OCI-LY1 (cell line): Measurements from ENCODE around the gene GLT8D1.

Source experiments
- CTCF ChIP-seq: fragments of 200-600 bp; sonication (generic), shearing (Covaris generic); IDR thresholded peaks from 2 replicates; pipeline ENCODE4 v1.5.1; 2017; ENCODE audit warnings: mild to moderate bottlenecking, antibody characterized with exemption, low read length, moderate library complexity, mixed read lengths
- EZH2 ChIP-seq: fragments of 200-600 bp; sonication (generic), shearing (Covaris generic); IDR thresholded peaks from 2 replicates; pipeline ENCODE4 v1.8.0; 2017; ENCODE audit warnings: borderline replicate concordance, mixed run types, mild to moderate bottlenecking, antibody characterized with exemption, low read length, moderate library complexity, mixed read lengths

GRCh38 chr3:52731590-52731989, 26.0 kb upstream of the GLT8D1 start:
- no peak for TF ChIP-seq CTCF
- no peak for TF ChIP-seq EZH2
